D721Med (cell line): ENCODE measurements around the gene ZNF765.
"Not testable (repeated sequence)": the region's sequence is repeated elsewhere in the genome, so short reads cannot be mapped to it uniquely, and the experiment has no call there.

Source experiments
- DNase-seq: peaks from one replicate; pipeline ENCODE4 v3.0.0; 2011; ENCODE audit warnings: low spot score; ENCODE audit not compliant: insufficient read length
- FAIRE-seq: peaks from 2 replicates; lab custom pipeline; 2011; peaks lifted over from hg19 to GRCh38; lab: Jason Lieb, UNC
- TF ChIP-seq, protein P1 (sequence below): IDR thresholded peaks from 2 replicates; pipeline ENCODE4 v1.5.1; 2012; ENCODE audit warnings: mild to moderate bottlenecking, control low read depth; ENCODE audit not compliant: insufficient read depth; ENCODE audit errors: missing control alignments

The ZNF765 gene

GRCh38 chr19:53394974-53395839 lies at the start of gene ZNF765:
TSS of gene ZNF765 (plus strand) at chr19:53395149. CDS start at chr19:53398016, 2,867 bp downstream.
- TF ChIP-seq, protein P1, sequence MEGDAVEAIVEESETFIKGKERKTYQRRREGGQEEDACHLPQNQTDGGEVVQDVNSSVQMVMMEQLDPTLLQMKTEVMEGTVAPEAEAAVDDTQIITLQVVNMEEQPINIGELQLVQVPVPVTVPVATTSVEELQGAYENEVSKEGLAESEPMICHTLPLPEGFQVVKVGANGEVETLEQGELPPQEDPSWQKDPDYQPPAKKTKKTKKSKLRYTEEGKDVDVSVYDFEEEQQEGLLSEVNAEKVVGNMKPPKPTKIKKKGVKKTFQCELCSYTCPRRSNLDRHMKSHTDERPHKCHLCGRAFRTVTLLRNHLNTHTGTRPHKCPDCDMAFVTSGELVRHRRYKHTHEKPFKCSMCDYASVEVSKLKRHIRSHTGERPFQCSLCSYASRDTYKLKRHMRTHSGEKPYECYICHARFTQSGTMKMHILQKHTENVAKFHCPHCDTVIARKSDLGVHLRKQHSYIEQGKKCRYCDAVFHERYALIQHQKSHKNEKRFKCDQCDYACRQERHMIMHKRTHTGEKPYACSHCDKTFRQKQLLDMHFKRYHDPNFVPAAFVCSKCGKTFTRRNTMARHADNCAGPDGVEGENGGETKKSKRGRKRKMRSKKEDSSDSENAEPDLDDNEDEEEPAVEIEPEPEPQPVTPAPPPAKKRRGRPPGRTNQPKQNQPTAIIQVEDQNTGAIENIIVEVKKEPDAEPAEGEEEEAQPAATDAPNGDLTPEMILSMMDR: peak; percentile 30
- DNase-seq (peak; percentile 53), FAIRE-seq (no peak)

DNA sequence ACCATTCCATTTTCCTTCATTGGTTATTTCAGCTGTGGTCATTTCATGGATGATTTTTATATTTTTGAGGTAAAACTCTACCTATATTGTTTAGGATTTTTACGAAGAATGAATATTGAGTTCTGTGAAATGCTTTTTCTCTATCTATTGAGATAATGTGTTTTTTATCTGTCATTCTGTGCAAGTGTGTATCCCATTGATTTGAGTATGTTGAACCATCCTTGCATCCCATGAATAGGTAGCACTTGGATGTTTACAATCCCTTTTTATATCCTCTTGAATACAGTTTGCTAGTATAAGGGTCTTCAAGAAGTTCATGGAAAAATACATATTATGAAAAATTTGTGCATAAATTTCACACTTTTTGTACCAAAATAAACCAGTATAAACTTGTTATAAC lies 39.2 kb upstream of the ZNF765 start:
- no peak for FAIRE-seq
- DNase-seq: no peak

GRCh38 chr19:53357821-53358581 lies 36.9 kb upstream of the ZNF765 start:
- DNase-seq (no peak), FAIRE-seq (no peak)
- TF ChIP-seq, protein P1: no peak

More for the DNA sequence above, 39.2 kb upstream of the ZNF765 start:
- TF ChIP-seq, protein P1: no peak

- DNase-seq, FAIRE-seq: not testable (repeated sequence)
Observed at GRCh38 chr19:53360056-53360455, 34.9 kb upstream of the ZNF765 start.

DNA sequence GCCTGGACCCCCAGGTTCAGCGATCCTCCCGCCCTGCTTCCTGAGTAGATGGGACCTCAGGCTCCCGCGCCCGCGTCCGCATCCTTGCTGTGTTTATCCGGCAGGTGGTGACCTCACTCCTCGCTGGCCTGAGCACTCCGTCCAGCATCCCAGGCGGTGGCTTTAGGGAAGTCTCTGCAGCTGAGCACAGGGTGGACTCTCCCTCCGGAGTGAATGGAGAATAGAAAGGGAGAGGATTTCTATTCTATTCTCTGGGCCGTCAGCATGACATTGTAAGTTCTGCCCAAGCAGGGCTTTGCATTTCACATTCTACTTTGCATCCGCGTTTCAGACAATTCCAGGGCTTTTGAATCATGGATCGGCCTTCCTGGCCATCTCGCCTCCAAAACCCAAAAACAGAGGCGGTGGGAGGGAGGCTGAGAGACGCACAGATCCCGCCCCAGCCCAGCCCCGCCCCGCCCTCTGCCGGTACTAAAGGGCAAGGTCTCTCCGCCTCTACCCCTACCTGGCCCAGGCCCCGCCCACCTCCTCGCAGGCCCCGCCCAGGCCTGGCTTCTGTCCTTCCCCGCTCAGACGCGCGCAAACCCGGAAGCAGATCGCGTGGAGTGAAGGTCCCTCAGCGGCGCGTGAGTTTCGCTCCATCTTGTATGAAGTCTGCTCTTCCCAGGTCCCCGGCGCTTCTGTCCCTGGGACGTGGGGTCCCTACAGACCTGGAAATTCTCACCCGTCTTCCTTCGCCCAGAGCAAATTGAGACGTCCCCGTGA lies 29.6 kb upstream of the ZNF765 start, which contains the start of gene ZNF525:
Gene ZNF525, plus strand, starts transcription at position 572 of the 765 bp plus-strand sequence. CDS start 6,577 bp downstream, outside the sequence.
- FAIRE-seq (no peak), DNase-seq (peak; percentile 53)
- TF ChIP-seq, protein P1: no peak

DNA sequence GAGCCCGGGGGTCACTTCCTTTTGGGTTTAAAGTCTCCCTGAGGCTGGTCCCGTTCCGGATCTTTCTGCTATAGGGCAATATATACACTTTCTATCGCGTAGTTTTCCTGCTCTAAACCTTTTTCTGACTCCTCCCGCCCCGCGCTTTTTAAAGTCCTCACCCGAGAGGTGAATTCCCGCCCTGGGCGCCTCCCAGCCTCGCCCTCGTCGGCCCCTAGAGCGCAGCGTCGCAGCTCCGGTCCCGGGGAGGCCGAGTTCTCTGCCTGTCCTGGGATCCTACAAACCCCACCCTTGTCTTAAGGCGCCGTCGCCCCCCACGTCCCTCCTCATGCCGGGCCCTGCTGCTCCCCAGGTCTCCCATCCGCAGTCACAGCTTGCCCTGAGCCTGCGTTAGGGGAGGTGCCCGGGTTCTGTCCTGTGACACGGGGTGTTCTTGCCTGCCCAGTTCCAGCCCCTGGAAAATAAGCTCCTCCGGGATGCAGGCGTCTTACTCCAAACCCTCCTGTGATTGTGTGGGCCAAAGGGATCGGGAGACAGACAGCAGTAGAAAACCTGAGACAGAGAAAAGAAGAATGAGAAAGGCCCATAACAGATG lies 29.0 kb upstream of the ZNF765 start:
- FAIRE-seq (no peak), DNase-seq (no peak)

More for the DNA sequence above, 29.0 kb upstream of the ZNF765 start:
- TF ChIP-seq, protein P1: no peak
